Sciatic nerve (tissue), 2 donors: ENCODE measurements around the gene ZC3H10. TPM values are rescaled to one million over a fixed set of nuclear protein-coding genes. Genes with fewer than 3 reads are reported as not detected.
A peak's percentile ranks its signal among the peaks of the same experiment; 100 is the strongest.
"Not testable (repeated sequence)": the region's sequence is repeated elsewhere in the genome, so short reads cannot be mapped to it uniquely, and the experiment has no call there.

Source experiments
- ATAC-seq: fragments of 200-7000 bp; cut with Tn5 transposase; one replicate; pipeline ENCODE4 v1.9.1; 2020; ENCODE audit warnings: mild to moderate bottlenecking, moderate library complexity
- DNase-seq: peaks from one replicate; pipeline ENCODE4 v3.0.0-alpha.2; 2020; ENCODE audit warnings: low spot score
- intact Hi-C: fragments of 100-400 bp; cut with DNase I; formaldehyde crosslinking; loops from one replicate; pipeline ENCODE4 v1.14.2; 2022
- total RNA-seq: library from RNA; stranded (reverse); fragmentation: NEBNext Ultra II Directional; extraction: Animal tissue kit (Norgen Biotek cat#: 25700); gene quantifications from one replicate; pipeline ENCODE4 v1.2.1, GENCODE V29; 2021
- donor health status: DM: no; HTN: no; CAD: no.
- donor health status: DM: no; HTN: no; CAD: no.

The ZC3H10 gene, protein sequence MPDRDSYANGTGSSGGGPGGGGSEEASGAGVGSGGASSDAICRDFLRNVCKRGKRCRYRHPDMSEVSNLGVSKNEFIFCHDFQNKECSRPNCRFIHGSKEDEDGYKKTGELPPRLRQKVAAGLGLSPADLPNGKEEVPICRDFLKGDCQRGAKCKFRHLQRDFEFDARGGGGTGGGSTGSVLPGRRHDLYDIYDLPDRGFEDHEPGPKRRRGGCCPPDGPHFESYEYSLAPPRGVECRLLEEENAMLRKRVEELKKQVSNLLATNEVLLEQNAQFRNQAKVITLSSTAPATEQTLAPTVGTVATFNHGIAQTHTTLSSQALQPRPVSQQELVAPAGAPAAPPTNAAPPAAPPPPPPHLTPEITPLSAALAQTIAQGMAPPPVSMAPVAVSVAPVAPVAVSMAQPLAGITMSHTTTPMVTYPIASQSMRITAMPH
- total RNA-seq: 9.0 TPM

DNA sequence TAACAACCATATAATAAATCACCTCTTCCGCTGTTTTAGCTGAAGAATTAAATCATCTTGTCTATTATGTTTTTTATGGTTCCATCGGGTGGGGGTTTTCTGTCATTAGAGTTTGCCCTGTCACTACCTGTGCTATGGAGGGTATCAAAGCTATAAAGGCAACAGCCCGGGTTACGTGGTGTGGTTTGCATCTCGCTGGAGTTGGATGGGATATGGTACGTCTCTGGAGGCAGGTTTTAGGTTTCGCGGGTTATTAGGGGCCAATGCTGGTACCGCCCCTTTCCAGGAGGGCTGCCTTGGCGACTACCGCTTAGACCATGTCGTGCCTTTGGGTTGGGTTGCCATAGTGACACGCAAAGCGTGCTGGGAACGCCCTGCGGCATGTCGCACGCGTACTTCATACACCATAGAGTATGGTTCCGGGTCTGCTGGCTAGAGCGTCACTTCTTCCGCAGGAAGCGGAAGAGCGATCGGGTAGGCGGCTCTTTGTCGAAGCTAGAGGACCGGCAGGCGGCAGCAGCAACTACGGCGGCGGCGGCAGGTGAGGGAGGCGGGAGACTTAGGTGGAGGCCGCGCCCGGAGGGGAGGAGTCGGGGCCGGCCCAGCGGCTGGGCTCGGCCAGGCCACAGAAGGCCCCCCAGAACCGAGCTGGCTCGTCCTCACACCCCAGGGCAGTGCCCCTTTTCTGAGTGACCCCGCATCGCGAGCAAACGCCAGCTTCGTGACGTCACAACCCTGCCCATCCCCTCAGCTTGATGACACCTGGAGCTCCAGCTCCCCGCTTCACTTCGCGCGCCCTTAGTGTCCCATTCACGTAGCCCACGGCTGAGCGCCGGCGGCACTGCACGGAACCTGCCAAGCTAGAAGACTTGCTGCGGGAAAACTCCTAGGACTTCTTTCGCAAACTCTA, at the start of gene ZC3H10:
TSS of gene ZC3H10 (plus strand) at position 489 of the 910 bp plus-strand sequence. CDS start 2,297 bp downstream, outside the sequence.
- intact Hi-C loops: no loop called here
- ATAC-seq (peak; percentile 92), DNase-seq (peak; percentile 99)

DNA sequence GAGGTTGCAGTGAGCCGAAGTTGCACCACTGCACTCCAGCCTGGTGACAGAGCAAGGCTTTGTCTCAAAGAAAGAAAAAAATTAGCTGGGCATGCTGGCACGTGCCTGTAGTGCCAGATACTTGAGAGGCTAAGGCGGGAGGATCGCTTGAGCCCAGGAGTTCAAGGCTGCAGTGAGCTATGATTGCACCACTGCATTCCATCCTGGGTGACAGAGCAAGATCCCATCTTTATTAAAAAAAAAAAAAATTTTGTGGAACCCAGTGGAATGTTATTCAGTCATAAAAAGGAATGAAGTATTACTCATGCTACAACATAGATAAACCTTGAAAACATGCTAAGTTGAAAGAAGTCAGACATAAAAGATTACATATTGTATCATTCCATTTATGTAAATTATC, 46.4 kb upstream of the ZC3H10 start:
- intact Hi-C loops: no loop called here
- DNase-seq (no peak), ATAC-seq (no peak)

DNA sequence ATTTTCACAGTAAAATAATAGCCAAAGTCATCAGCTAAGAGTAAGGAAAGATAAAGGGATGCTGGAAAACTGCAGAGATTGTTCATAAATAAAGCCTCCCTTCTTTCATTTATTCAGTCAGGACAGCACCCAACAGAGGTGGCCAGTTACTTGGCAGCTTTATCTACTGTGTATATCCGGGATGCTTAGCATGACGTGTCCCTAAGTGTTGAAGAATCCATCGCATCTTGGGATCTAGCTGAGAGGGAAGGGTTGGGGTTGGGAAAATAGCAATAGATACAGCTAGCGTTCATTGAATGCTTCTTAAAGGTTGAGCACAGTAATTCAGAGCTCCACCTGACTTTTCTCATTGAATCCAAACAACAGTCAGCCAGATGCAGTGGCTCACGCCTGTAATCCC, 43.7 kb upstream of the ZC3H10 start:
- no peak for ATAC-seq
- intact Hi-C loops: no loop called here
- DNase-seq: no peak

DNA sequence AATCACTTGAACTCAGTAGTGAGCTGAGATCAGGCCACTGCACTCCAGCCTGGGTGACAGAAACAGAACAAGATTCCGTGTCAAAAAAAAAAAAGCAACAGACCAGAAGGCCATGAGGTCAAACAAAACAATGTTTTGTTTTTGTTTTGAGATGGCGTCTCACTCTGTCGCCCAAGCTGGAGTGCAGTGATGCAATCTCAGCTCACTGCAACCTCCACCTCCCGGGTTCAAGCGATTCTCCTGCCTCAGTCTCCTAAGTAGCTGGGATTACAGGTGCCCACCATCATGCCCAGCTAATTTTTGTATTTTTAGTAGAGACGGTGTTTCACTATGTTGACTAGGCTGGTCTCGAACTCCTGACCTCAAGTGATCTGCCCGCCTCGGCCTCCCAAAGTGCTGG, 40.1 kb upstream of the ZC3H10 start:
- DNase-seq, intact Hi-C loops, ATAC-seq: not testable (repeated sequence)

DNA sequence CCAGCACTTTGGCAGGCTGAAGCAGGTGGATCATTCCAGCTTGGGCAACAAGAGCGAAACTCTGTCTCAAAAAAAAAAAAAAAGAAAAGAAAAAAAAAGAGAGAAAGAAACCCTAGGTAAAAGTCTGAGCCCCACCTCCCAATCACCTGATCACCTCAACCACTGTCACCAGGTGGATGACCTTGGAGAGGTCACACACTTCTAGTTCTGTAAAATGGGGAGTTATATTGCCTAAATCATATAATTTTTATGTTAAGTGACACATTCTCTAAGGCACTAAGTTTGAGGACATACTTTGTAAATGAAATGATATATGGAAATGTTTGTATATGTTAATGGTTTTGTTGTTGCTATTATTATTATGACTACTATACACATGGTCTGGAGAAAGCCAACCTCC, 39.6 kb upstream of the ZC3H10 start:
- no peak for ATAC-seq
- DNase-seq: no peak
- intact Hi-C loops: no loop called here

DNA sequence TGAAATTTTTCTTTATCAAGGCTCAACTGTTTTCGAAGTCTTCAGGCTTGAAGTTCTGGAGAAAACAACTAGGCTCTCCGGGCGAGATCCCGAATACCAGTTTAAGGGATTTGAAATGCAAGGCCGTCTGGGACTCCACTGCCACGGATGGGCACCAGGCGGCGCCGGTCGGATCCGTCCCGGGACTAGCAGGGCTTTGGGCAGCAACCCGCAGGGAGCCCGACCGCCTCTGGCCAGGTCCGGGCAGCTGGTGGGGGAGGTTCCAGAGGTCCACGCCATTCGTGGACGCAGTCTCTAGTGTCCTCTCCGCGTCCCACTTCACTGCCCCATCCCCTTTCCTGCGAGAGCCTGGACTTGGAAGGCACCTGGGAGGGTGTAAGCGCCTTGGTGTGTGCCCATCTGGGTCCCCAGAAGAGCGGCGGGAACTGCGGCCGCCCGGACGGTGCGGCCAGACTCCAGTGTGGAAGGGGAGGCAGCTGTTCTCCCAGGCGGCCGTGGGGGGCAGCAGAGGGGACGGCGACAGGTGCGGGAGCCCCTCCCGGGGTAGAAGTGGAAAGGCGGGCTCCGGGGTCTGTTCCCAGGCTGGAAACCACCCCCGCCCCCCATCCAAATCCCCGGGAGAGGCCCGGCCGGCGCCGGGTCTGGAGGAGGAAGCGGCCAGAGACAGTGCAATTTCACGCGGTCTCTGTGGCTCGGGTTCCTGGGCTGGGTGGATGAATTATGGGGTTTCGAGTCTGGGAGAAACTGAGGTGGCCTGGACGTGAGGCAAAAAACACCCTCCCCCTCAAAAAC, 38.9 kb upstream of the ZC3H10 start:
- DNase-seq (peak; percentile 91), ATAC-seq (peak; percentile 85)
- intact Hi-C loops: no loop called here

DNA sequence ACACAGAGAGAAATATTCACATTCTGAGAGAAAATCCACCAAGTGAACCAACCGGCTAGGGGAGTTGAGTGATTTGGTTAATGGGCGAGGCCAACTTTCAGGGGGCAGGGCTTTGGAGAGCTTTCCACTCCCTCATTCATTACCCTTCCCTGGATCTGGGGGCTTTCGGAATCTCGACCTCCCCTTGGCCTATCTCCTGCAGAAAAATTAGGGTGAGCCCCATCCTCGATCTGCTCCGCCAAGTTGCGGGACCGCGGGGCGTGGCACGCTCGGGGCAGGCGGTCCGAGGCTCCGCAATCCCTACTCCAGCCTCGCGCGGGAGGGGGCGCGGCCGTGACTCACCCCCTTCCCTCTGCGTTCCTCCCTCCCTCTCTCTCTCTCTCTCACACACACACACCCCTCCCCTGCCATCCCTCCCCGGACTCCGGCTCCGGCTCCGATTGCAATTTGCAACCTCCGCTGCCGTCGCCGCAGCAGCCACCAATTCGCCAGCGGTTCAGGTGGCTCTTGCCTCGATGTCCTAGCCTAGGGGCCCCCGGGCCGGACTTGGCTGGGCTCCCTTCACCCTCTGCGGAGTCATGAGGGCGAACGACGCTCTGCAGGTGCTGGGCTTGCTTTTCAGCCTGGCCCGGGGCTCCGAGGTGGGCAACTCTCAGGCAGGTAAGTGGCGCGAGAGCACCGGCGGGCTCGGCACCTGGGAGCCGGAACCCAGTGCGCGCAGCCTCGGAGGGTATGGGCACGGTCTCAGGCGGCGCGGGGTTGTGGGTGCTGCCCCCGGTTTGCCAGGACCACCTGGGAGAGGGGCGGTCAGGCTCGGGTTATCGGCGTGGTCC, 38.1 kb upstream of the ZC3H10 start, which contains the start of gene ERBB3:
TSS of gene ERBB3 (plus strand) at position 443 of the 833 bp plus-strand sequence. CDS start at position 579, 136 bp downstream.
- DNase-seq (peak; percentile 83), ATAC-seq (peak; percentile 83)
- intact Hi-C loops: no loop called here

DNA sequence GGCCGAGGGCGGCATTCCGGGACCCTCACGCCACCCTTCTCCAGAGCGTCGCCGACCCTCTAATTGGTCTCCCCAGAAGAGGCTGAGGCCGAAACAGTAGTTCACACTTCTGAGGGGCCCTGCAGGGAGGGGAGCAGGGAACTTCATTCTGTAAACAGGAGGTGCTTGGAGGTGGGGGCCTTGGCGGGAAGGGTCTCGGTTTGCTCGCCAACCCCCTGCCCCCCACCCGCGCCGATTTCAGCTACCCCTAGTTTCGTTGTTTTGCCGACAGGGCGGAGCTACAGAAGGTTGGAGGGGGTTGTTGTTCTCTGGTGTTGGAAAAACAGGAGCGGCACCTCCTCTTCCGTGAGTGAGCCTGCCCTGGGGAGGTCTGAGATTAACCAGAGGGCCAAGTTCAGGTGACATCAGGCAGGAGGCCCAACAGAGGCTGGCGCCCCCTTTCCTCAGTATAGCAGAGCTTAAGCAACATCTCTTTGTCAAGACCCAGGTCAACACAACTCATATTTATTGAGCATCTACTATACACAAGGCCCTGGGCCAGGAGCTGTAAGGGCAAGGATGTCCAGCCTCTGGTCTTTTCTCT, 37.4 kb upstream of the ZC3H10 start:
- DNase-seq (no peak), ATAC-seq (no peak)
- intact Hi-C loops: no loop called here

DNA sequence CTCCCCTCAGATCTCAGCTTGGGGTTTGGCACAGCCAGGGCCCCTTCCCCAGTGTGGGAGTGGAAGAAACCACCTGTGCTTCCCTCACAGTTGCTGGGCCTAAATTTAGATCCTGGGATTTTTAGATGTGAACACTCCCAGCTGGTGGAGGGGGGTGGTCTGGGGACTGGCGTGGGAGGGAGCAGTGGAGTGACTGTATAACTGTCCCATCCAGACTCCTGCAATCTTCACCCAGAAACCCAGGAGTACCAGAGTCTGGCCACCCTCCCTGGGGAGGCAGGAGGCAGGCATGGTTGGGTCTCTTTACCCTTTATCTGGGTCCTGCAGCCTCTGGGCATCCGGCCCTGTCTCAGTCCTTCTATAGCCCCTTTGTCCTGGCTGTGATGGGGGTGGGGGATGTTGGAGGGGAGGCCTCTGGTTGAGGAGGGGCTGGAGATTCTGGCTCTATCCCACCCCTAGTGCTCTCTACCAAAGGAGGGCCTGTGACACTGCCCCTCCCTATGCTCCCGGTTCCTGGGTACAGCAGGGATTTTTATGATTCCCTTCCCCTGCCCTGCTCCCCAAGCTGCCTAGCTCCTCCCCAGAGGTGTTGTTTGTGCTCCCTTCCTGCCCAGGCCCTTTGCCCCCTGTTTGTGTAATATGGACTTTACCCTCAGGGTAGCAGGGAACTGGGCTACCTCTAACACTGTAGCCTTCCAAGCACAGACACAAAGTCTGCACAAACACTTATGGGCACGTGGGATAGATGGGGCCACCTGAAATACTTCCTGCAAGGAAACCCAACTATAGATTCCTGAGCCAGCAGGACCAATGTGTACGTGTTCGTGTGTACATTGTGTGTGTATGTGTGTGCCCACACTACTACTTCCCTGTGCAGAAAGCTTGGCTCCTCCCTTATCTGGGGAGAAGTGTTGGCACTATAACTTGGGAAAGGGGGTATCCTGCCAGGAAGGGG, 36.4 kb upstream of the ZC3H10 start:
- ATAC-seq (no peak), DNase-seq (no peak)
- intact Hi-C loops: no loop called here

DNA sequence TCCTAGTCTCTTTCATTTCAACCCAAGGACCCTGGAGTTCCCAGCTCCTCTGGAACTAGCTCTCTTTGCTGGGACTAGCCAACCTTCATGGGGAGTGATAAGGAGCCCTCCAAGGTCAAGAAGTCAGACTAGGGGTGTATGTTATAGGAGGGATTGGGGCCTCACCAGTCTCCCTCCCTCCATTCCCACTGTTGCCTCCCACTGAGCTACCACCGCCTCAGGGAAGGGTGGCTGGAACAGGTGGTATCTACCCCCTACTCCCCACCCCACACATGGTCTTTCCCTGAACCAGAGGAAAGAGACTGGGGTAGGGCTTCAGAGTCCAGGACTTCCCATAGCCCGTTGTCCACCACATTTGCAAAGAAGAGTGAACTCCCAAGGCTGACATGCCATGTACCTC, 35.7 kb upstream of the ZC3H10 start:
- intact Hi-C loops: no loop called here
- no peak for ATAC-seq

DNA sequence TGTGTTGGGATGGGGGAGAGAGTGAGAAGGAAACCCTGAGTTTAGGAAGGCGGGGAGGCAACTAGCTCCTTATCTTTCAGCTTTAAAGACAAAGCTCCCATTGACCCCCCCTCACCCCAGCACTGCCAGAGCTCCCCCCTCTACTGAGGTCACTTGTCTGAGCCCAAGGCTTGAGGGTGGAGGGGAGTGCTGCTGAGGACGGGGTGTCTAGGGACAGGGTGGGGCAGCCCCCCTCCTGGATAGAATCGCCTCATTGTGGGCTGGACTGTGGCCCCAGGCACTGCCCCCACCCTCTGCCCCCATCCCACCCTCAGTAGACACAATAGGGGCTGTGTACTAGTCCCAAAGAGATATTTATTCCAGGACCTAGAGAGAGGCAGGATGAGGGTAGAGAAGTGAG, 35.1 kb upstream of the ZC3H10 start:
- DNase-seq (peak; percentile 70), ATAC-seq (peak; percentile 42)
- intact Hi-C loops: no loop called here

More for the DNA sequence above, 35.7 kb upstream of the ZC3H10 start:
- DNase-seq: no peak

DNA sequence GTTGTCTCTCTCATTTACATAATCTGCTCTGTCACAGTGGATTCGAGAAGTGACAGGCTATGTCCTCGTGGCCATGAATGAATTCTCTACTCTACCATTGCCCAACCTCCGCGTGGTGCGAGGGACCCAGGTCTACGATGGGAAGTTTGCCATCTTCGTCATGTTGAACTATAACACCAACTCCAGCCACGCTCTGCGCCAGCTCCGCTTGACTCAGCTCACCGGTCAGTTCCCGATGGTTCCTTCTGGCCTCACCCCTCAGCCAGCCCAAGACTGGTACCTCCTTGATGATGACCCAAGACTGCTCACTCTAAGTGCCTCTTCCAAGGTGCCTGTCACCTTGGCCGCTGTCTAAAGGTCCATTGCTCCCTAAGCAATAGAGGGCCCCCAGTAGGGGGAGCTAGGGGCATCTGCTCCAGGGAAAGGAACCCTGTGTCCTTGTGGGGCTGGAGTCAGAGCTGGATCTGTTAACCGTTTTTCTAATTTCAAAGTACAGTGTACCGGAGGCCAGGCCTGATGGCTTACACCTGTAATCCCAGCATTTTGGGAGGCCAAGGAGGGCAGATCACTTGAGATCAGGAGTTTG, 33.0 kb upstream of the ZC3H10 start:
- intact Hi-C loops: no loop called here
- ATAC-seq: no peak
- no peak for DNase-seq

DNA sequence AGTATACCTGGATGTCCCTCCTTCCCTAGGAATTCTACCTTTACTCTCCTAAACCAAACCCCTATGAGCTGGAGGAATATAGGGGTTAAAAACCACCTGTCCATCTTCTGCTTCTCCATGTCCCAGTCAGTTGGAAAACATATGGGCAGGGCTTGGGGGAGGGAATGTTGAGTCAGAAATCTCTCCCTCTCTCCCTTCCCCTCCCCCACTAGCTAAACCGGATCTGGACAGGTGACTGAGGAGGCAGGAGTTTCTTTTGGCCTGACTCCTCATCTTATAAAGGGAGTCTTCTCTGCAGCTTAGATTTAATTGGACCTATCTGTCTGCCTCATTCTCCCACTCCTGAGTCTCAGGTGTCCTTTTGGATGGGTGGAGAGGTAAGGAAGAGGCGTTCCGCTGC, 32.0 kb upstream of the ZC3H10 start:
- no peak for DNase-seq
- intact Hi-C loops: no loop called here
- ATAC-seq: no peak

DNA sequence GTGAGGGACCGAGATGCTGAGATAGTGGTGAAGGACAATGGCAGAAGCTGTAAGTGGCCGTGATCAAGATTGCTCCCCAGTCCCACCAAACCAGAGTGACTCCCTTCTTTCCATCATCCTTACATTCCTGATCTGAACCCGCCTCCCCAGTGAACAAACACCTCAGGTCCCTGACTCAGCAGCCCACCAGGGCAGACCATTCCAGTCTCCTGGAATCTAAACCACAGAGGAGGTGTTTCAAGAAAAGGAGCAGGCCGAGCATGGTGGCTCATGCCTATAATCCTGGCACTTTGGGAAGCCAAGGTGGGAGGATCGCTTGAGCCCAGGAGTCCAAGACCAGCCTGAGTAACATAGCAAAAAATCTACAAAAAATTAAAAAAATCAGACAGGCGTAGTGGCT, 31.5 kb upstream of the ZC3H10 start:
- no peak for DNase-seq
- intact Hi-C loops: no loop called here
- ATAC-seq: no peak

DNA sequence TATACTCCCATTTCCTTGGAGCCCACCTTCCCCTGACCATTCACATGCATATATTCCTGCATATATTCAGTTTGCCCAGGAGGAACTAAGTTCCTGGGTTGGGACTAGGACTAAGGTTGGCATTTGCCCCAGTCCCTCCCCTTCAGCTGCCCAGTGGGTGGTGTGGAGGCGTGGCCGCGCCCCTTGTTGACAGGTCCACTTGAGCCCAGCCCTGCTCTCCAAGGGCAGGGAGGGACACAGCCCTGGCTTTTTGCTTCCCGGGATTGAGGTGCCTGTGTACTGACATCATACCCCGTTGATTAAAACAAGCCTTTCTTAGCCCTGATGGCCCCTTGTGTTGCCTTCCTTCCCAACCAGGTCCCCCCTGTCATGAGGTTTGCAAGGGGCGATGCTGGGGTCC, 30.8 kb upstream of the ZC3H10 start:
- intact Hi-C loops: no loop called here
- peak; percentile 71 for ATAC-seq
- peak; percentile 84 for DNase-seq

DNA sequence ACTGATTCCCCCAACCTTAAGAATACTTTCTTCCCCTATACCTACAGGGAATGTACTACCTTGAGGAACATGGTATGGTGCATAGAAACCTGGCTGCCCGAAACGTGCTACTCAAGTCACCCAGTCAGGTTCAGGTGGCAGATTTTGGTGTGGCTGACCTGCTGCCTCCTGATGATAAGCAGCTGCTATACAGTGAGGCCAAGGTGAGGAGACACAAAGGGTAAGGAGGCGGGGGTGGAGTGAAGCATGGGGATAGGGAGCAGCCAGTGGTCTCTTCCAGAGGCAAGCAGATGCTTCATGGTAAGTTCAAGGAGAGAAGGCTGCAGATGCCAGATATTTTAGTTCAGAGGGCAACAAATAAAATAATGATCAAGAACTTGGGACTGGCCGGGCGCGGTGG, 20.3 kb upstream of the ZC3H10 start:
- ATAC-seq (no peak), DNase-seq (no peak)
- intact Hi-C loops: loop anchor here (10.0 kb wide), 1 partner anchor 1737 kb away; no protein-coding TSS in a partner anchor
